Measurements from ENCODE around the gene OTOG.

- TF ChIP-seq, protein P1, sequence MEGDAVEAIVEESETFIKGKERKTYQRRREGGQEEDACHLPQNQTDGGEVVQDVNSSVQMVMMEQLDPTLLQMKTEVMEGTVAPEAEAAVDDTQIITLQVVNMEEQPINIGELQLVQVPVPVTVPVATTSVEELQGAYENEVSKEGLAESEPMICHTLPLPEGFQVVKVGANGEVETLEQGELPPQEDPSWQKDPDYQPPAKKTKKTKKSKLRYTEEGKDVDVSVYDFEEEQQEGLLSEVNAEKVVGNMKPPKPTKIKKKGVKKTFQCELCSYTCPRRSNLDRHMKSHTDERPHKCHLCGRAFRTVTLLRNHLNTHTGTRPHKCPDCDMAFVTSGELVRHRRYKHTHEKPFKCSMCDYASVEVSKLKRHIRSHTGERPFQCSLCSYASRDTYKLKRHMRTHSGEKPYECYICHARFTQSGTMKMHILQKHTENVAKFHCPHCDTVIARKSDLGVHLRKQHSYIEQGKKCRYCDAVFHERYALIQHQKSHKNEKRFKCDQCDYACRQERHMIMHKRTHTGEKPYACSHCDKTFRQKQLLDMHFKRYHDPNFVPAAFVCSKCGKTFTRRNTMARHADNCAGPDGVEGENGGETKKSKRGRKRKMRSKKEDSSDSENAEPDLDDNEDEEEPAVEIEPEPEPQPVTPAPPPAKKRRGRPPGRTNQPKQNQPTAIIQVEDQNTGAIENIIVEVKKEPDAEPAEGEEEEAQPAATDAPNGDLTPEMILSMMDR (IDR thresholded peaks at IDR 0.05): no peak
- no peak for TF ChIP-seq POLR2A (IDR thresholded peaks at IDR 0.05)
These were observed 59.4 kb downstream of the OTOG start for GRCh38 chr11:17606233-17607082.
